Measurements from ENCODE around the gene ZFP3. TPM values are rescaled to one million over a fixed set of nuclear protein-coding genes. Genes with fewer than 3 reads are reported as not detected.
"Not testable (repeated sequence)": the region's sequence is repeated elsewhere in the genome, so short reads cannot be mapped to it uniquely, and the experiment has no call there.

ZFP3 gene
- total RNA-seq, 4 donors from 2014 or later, result 4.1 to 6.2 (median 5.3) TPM

- no peak for DNase-seq (ENCODE audit: extremely low spot score)
- TF ChIP-seq EP300 (IDR thresholded peaks at IDR 0.05) (no peak), POLR2A (IDR thresholded peaks at IDR 0.05; ENCODE audit: low read depth) (no peak), CTCF (IDR thresholded peaks at IDR 0.05) (no peak), POLR2AphosphoS5 (IDR thresholded peaks at IDR 0.05) (no peak)
- no peak overlapping the region for H3K4me3 ChIP-seq
- H3K27ac ChIP-seq (replicated peaks in 1 of 4), result no peak overlapping the region
- H3K4me1 ChIP-seq, result no peaks in the 10 kb centered on the region
- intact Hi-C loops (cut with DNase I), result no loop called here
- H3K36me3 ChIP-seq, result no peaks in the 10 kb centered on the region
- WGBS, result 86% methylated on average over 4 of the region's 4 CpGs
- H3K27me3 ChIP-seq, result peaks cover 0 to 6% (median 0%) of the 10 kb centered on the region in 4 donors
- no peaks in the 10 kb centered on the region for H3K9me3 ChIP-seq
Measured at GRCh38 chr17:5069724-5070123, 8.5 kb upstream of the ZFP3 start.

- H3K36me3 ChIP-seq; H3K27me3 ChIP-seq; DNase-seq (ENCODE audit: extremely low spot score); H3K27ac ChIP-seq (replicated peaks in 1 of 4); H3K9me3 ChIP-seq; H3K4me3 ChIP-seq; intact Hi-C loops (cut with DNase I): not testable (repeated sequence)
- H3K4me1 ChIP-seq, result peaks cover 18 to 27% (median 24%) of the 10 kb centered on the region in 4 donors
- WGBS, result 92% methylated on average over 4 of the region's 5 CpGs
Measured at GRCh38 chr17:5075472-5075871, 2.8 kb upstream of the ZFP3 start.

- H3K27me3 ChIP-seq; H3K9me3 ChIP-seq; DNase-seq (ENCODE audit: extremely low spot score); intact Hi-C loops (cut with DNase I): not testable (repeated sequence)
- 96% methylated on average over 24 of the region's 24 CpGs for WGBS
- peaks cover 21 to 29% (median 25%) of the 10 kb centered on the region in 4 donors for H3K4me1 ChIP-seq
- peaks cover 0 to 17% (median 1%) of the 10 kb centered on the region in 4 donors for H3K36me3 ChIP-seq
- peak overlapping the region; percentile 77 to 87 (median 82) for H3K27ac ChIP-seq (replicated peaks in 1 of 4)
- peak overlapping the region; percentile 56 to 89 (median 71) for H3K4me3 ChIP-seq
Measured at GRCh38 chr17:5077275-5077674, 992 bp upstream of the ZFP3 start.

- DNase-seq (ENCODE audit: extremely low spot score), result no peak
- 6% methylated on average over 13 of the region's 14 CpGs for WGBS
- H3K4me3 ChIP-seq, result peak overlapping the region; percentile 56 to 89 (median 71)
- H3K27ac ChIP-seq (replicated peaks in 1 of 4), result peak overlapping the region; percentile 77 to 87 (median 82)
- no peaks in the 10 kb centered on the region for H3K27me3 ChIP-seq
- intact Hi-C loops (cut with DNase I), result no loop called here
- peaks cover 0 to 22% (median 1%) of the 10 kb centered on the region in 4 donors for H3K36me3 ChIP-seq
- TF ChIP-seq CTCF (IDR thresholded peaks at IDR 0.05), result no peak
- no peak for TF ChIP-seq EP300 (IDR thresholded peaks at IDR 0.05)
- no peak for TF ChIP-seq POLR2A (IDR thresholded peaks at IDR 0.05; ENCODE audit: low read depth)
- TF ChIP-seq POLR2AphosphoS5 (IDR thresholded peaks at IDR 0.05), result no peak
- H3K4me1 ChIP-seq, result peaks cover 21 to 29% (median 25%) of the 10 kb centered on the region in 4 donors
- peaks cover 0 to 7% (median 1%) of the 10 kb centered on the region in 4 donors for H3K9me3 ChIP-seq
Measured at GRCh38 chr17:5077781-5078105, 524 bp upstream of the ZFP3 start.

GRCh38 chr17:5080591-5080990 is 2.3 kb downstream of the ZFP3 start:
- no peak overlapping the region for H3K27ac ChIP-seq (replicated peaks in 1 of 4)
- peaks cover 3 to 35% (median 8%) of the 10 kb centered on the region in 4 donors for H3K36me3 ChIP-seq
- peaks cover 21 to 29% (median 25%) of the 10 kb centered on the region in 4 donors for H3K4me1 ChIP-seq
- 92% methylated on average over 3 of the region's 3 CpGs for WGBS
- H3K4me3 ChIP-seq, result no peak overlapping the region
- no peaks in the 10 kb centered on the region for H3K27me3 ChIP-seq
- TF ChIP-seq POLR2A (IDR thresholded peaks at IDR 0.05; ENCODE audit: low read depth) (no peak), EP300 (IDR thresholded peaks at IDR 0.05) (no peak), CTCF (IDR thresholded peaks at IDR 0.05) (no peak), POLR2AphosphoS5 (IDR thresholded peaks at IDR 0.05) (no peak)
- DNase-seq (ENCODE audit: extremely low spot score), result no peak
- intact Hi-C loops (cut with DNase I), result no loop called here
- peaks cover 0 to 30% (median 10%) of the 10 kb centered on the region in 4 donors for H3K9me3 ChIP-seq
